Prostate gland (tissue), 2 donors: ENCODE results near the gene RXYLT1. TPM values are rescaled to one million over a fixed set of nuclear protein-coding genes. Genes with fewer than 3 reads are reported as not detected.

Experiments used
- DNase-seq: peaks from one replicate; pipeline ENCODE4 v3.0.0-alpha.2; 2019; ENCODE audit warnings: low spot score
- H3K27ac ChIP-seq, 2 donors: fragments of 200-600 bp; sonication (generic); 2 replicates each; pipeline ENCODE4 v1.5.1; 2017 to 2019
- H3K27me3 ChIP-seq: fragments of 200-600 bp; sonication (generic); replicated peaks from 2 replicates; pipeline ENCODE4 v1.5.1; 2019; ENCODE audit not compliant: insufficient read depth
- H3K36me3 ChIP-seq, 2 donors: fragments of 200-600 bp; sonication (generic); 1 replicate in 1 of 2; 2 replicates in 1 of 2; pipeline versions ENCODE4 v1.5.1 to v1.8.1; 2017 to 2019
- H3K4me1 ChIP-seq: fragments of 200-600 bp; sonication (generic); replicated peaks from 2 replicates; pipeline ENCODE4 v1.5.1; 2019
- H3K4me3 ChIP-seq, 2 donors: fragments of 200-600 bp; sonication (generic); 2 replicates each; pipeline ENCODE4 v1.5.1; 2017 to 2019
- H3K9me3 ChIP-seq: fragments of 200-600 bp; sonication (generic); 2 replicates; pipeline ENCODE4 v1.5.1; 2017
- POLR2A ChIP-seq: fragments of 450-650 bp; IDR thresholded peaks from one replicate; pipeline ENCODE4 v1.6.1; 2016; ENCODE audit warnings: antibody characterized with exemption, mild to moderate bottlenecking
- POLR2AphosphoS5 ChIP-seq: sonication (generic); formaldehyde crosslinking; IDR thresholded peaks from one replicate; pipeline ENCODE4 v1.6.1; 2017; ENCODE audit warnings: antibody characterized with exemption
- WGBS: methylation state at CpG from one replicate; pipeline ENCODE4 v1.1.5; 2018; 5-methylcytosine and 5-hydroxymethylcytosine counted together
- intact Hi-C: fragments of 100-400 bp; cut with DNase I; formaldehyde crosslinking; loops from one replicate; pipeline ENCODE4 v1.14.2; 2022
- total RNA-seq, 2 donors: library from RNA; depleted of rRNA; stranded (reverse); fragments of >200 nt; gene quantifications; one replicate each; pipeline ENCODE4 v1.1.0, GENCODE V29; 2016
- TF ChIP-seq, protein P1 (sequence below), 4 experiments: fragments of 200-600 bp in 2 of 4; fragments of 450-650 bp in 2 of 4; sonication (generic) in 2 of 4; IDR thresholded peaks; 1 replicate in 3 of 4; 2 replicates in 1 of 4; pipeline ENCODE4 v1.5.1; 2016 to 2019; ENCODE audit warnings: antibody characterized with exemption in 4 of 4, mild to moderate bottlenecking in 2 of 4, moderate library complexity in 2 of 4

RXYLT1 gene
- total RNA-seq, 2 donors from 2014 or later: 23.7 to 32.9 TPM

GRCh38 chr12:63821781-63822251, 42.1 kb downstream of the RXYLT1 start:
- intact Hi-C loops: no loop called here
- no peaks in the 10 kb centered on the region for H3K27me3 ChIP-seq
- no peaks in the 10 kb centered on the region for H3K36me3 ChIP-seq
- H3K27ac ChIP-seq: no peak overlapping the region
- no peak for TF ChIP-seq POLR2AphosphoS5
- TF ChIP-seq, protein P1, sequence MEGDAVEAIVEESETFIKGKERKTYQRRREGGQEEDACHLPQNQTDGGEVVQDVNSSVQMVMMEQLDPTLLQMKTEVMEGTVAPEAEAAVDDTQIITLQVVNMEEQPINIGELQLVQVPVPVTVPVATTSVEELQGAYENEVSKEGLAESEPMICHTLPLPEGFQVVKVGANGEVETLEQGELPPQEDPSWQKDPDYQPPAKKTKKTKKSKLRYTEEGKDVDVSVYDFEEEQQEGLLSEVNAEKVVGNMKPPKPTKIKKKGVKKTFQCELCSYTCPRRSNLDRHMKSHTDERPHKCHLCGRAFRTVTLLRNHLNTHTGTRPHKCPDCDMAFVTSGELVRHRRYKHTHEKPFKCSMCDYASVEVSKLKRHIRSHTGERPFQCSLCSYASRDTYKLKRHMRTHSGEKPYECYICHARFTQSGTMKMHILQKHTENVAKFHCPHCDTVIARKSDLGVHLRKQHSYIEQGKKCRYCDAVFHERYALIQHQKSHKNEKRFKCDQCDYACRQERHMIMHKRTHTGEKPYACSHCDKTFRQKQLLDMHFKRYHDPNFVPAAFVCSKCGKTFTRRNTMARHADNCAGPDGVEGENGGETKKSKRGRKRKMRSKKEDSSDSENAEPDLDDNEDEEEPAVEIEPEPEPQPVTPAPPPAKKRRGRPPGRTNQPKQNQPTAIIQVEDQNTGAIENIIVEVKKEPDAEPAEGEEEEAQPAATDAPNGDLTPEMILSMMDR (IDR thresholded peaks at IDR 0.05): no peak
- no peak for TF ChIP-seq POLR2A
- WGBS: 26% methylated on average over 38 of the region's 38 CpGs
- no peaks in the 10 kb centered on the region for H3K4me1 ChIP-seq
- DNase-seq: no peak
- H3K4me3 ChIP-seq: peak overlapping the region; percentile 19 to 20
- no peaks in the 10 kb centered on the region for H3K9me3 ChIP-seq

- intact Hi-C loops: no loop called here
Measured at GRCh38 chr12:63822352-63822751, 42.6 kb downstream of the RXYLT1 start.

GRCh38 chr12:63823040-63823439, 43.3 kb downstream of the RXYLT1 start:
- DNase-seq: no peak
- TF ChIP-seq POLR2A (no peak), POLR2AphosphoS5 (no peak)
- TF ChIP-seq, protein P1 (IDR thresholded peaks at IDR 0.05): no peak
- Histone ChIP-seq H3K9me3 (no peaks in the 10 kb centered on the region), H3K36me3 (no peaks in the 10 kb centered on the region), H3K27me3 (no peaks in the 10 kb centered on the region), H3K4me3 (no peak overlapping the region), H3K27ac (no peak overlapping the region), H3K4me1 (no peaks in the 10 kb centered on the region)
- intact Hi-C loops: no loop called here
- 93% methylated on average over 6 of the region's 6 CpGs for WGBS

More at GRCh38 chr12:63822352-63822751, 42.6 kb downstream of the RXYLT1 start:
- TF ChIP-seq, protein P1 (IDR thresholded peaks at IDR 0.05): no peak
- no peak for TF ChIP-seq POLR2AphosphoS5
- no peak for TF ChIP-seq POLR2A
- Histone ChIP-seq H3K27me3 (no peaks in the 10 kb centered on the region), H3K27ac (no peak overlapping the region), H3K4me3 (peak overlapping the region; percentile 19 to 20), H3K4me1 (no peaks in the 10 kb centered on the region), H3K36me3 (no peaks in the 10 kb centered on the region), H3K9me3 (no peaks in the 10 kb centered on the region)
- DNase-seq: no peak
- WGBS: 30% methylated on average over 6 of the region's 6 CpGs

- Histone ChIP-seq H3K4me1 (no peaks in the 10 kb centered on the region), H3K9me3 (no peaks in the 10 kb centered on the region), H3K4me3 (no peak overlapping the region), H3K27ac (no peak overlapping the region), H3K36me3 (no peaks in the 10 kb centered on the region), H3K27me3 (no peaks in the 10 kb centered on the region)
- no peak for DNase-seq
- WGBS: 20% methylated on average over 4 of the region's 4 CpGs
- intact Hi-C loops: no loop called here
- no peak for TF ChIP-seq POLR2AphosphoS5
- TF ChIP-seq, protein P1 (IDR thresholded peaks at IDR 0.05): peak in 3 of 4 experiments; percentile 34 to 67 (median 59)
Measured at GRCh38 chr12:63826006-63826585, 46.4 kb downstream of the RXYLT1 start.

DNA sequence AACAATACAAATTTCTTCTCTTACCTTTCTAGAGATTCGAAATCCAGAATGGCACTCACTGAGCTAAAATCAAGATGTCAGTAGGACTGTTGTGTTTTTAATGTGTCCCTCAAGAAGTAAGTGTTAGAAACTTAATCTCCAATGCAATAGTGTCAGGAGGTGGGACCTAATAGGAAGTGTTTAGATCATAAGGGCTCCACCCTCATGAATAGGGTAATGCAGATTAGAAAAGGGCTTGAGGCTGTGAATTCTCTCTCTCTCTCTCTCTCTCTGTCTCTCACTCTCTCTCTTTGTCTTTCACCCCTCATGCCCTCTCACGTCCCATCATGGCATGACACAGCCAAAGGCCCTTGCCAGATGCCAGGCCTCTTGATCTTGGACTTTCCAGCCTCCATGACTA, 49.2 kb downstream of the RXYLT1 start:
- intact Hi-C loops: no loop called here
- Histone ChIP-seq H3K27me3 (no peaks in the 10 kb centered on the region), H3K4me1 (no peaks in the 10 kb centered on the region), H3K36me3 (no peaks in the 10 kb centered on the region), H3K9me3 (no peaks in the 10 kb centered on the region), H3K27ac (no peak overlapping the region), H3K4me3 (no peak overlapping the region)
- 92% methylated on average over 2 of the region's 2 CpGs for WGBS
- no peak for TF ChIP-seq POLR2AphosphoS5
- no peak for DNase-seq
